IMR-90 (cell line): ENCODE measurements around the gene NRXN2.

Source experiments
- BHLHE40 ChIP-seq: fragments of 150-350 bp; IDR thresholded peaks from 2 replicates; pipeline ENCODE4 v1.6.1; 2016; ENCODE audit warnings: mild to moderate bottlenecking, low read depth, low read length
- CEBPB ChIP-seq: IDR thresholded peaks from 2 replicates; pipeline ENCODE4 v1.6.1; 2012; ENCODE audit warnings: low read depth, low read length, improper control_type of control experiment
- MAZ ChIP-seq: IDR thresholded peaks from 2 replicates; pipeline ENCODE4 v1.6.1; 2012; ENCODE audit warnings: low read depth, mild to moderate bottlenecking, low read length, improper control_type of control experiment, moderate library complexity, borderline replicate concordance
- NFE2L2 ChIP-seq: fragments of 150-350 bp; IDR thresholded peaks from 2 replicates; pipeline ENCODE4 v1.6.1; 2016; ENCODE audit warnings: low read depth, mild to moderate bottlenecking, low read length
- POLR2A ChIP-seq: IDR thresholded peaks from 2 replicates; pipeline ENCODE4 v1.6.1; 2012; ENCODE audit warnings: mild to moderate bottlenecking, low read depth, low read length
- RAD21 ChIP-seq: IDR thresholded peaks from 2 replicates; pipeline ENCODE4 v1.6.1; 2012; ENCODE audit warnings: low read length, improper control_type of control experiment
- RCOR1 ChIP-seq: IDR thresholded peaks from 2 replicates; pipeline ENCODE4 v1.6.1; 2012; ENCODE audit warnings: mild to moderate bottlenecking, low read length, improper control_type of control experiment; ENCODE audit not compliant: insufficient replicate concordance
- RFX5 ChIP-seq: IDR thresholded peaks from 2 replicates; pipeline ENCODE4 v1.8.0; 2012; ENCODE audit warnings: low read depth, mild to moderate bottlenecking, low read length, moderate library complexity
- SMC3 ChIP-seq: fragments of 150-350 bp; IDR thresholded peaks from 2 replicates; pipeline ENCODE4 v1.6.1; 2016; ENCODE audit warnings: low read depth, mild to moderate bottlenecking, antibody characterized with exemption, low read length, moderate library complexity
- TF ChIP-seq, protein P1 (sequence below): conservative IDR thresholded peaks from 2 replicates; pipeline ENCODE4 v1.5.1; 2012; ENCODE audit warnings: mild to moderate bottlenecking, low read depth, low read length, improper control_type of control experiment
- TF ChIP-seq, protein P2 (sequence below): fragments of 150-350 bp; IDR thresholded peaks from 2 replicates; pipeline ENCODE4 v1.6.1; 2017; ENCODE audit warnings: mild to moderate bottlenecking, antibody characterized with exemption, low read length, low read depth

DNA sequence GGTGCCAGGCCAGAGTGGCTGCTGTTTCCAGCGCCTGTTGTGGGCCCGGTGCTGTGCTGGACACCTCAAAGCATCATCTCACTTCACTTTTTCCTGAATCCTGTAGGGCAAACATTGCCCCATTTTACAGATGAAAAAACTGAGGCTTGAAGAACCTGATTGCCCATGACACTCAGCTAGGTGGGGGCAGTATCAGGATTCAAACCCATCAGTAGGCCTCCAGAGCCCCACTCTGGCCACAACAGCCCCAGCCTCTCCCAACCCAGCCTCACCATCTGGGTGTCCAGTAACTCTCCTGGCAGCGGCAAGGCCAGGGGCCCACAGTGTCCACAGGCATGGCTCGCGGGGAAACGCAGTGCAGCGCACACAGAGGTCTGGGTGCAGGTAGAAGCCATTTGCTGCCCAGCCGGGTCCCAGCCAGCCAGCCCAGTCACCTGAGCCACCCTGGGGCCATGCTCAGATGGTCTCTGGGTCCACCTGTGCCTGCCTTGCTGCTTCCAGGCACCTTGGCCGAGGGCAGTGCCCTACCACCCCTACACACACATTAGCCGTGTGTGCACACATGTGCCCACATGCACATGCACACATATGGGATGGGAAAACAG is 120.4 kb downstream of the NRXN2 start:
- TF ChIP-seq CEBPB: no peak
- TF ChIP-seq, protein P1, sequence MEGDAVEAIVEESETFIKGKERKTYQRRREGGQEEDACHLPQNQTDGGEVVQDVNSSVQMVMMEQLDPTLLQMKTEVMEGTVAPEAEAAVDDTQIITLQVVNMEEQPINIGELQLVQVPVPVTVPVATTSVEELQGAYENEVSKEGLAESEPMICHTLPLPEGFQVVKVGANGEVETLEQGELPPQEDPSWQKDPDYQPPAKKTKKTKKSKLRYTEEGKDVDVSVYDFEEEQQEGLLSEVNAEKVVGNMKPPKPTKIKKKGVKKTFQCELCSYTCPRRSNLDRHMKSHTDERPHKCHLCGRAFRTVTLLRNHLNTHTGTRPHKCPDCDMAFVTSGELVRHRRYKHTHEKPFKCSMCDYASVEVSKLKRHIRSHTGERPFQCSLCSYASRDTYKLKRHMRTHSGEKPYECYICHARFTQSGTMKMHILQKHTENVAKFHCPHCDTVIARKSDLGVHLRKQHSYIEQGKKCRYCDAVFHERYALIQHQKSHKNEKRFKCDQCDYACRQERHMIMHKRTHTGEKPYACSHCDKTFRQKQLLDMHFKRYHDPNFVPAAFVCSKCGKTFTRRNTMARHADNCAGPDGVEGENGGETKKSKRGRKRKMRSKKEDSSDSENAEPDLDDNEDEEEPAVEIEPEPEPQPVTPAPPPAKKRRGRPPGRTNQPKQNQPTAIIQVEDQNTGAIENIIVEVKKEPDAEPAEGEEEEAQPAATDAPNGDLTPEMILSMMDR: no peak
- TF ChIP-seq POLR2A: no peak
- TF ChIP-seq, protein P2, sequence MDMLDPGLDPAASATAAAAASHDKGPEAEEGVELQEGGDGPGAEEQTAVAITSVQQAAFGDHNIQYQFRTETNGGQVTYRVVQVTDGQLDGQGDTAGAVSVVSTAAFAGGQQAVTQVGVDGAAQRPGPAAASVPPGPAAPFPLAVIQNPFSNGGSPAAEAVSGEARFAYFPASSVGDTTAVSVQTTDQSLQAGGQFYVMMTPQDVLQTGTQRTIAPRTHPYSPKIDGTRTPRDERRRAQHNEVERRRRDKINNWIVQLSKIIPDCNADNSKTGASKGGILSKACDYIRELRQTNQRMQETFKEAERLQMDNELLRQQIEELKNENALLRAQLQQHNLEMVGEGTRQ: no peak
- TF ChIP-seq RAD21: no peak
- TF ChIP-seq SMC3: no peak
- no peak for TF ChIP-seq RFX5
- TF ChIP-seq MAZ: no peak
- TF ChIP-seq NFE2L2: no peak
- no peak for TF ChIP-seq BHLHE40
- TF ChIP-seq RCOR1: no peak
